Mammary epithelial cell (primary cell): ENCODE measurements around the gene DECR2.

Experiments used
- EZH2 ChIP-seq: IDR thresholded peaks from 2 replicates; pipeline ENCODE4 v1.6.1; 2012; ENCODE audit warnings: low read length, inconsistent platforms, borderline replicate concordance
- TF ChIP-seq, protein P1 (sequence below), 2 donors: IDR thresholded peaks in 1 of 2; conservative IDR thresholded peaks in 1 of 2; 2 replicates each; pipeline ENCODE4 v1.5.1; 2011 to 2012; ENCODE audit warnings: inconsistent platforms in 2 of 2, low read length in 2 of 2, mild to moderate bottlenecking in 2 of 2, control low read depth in 1 of 2, low read depth in 1 of 2; ENCODE audit not compliant: insufficient read depth in 1 of 2; ENCODE audit errors: extremely low read depth in 1 of 2

DNA sequence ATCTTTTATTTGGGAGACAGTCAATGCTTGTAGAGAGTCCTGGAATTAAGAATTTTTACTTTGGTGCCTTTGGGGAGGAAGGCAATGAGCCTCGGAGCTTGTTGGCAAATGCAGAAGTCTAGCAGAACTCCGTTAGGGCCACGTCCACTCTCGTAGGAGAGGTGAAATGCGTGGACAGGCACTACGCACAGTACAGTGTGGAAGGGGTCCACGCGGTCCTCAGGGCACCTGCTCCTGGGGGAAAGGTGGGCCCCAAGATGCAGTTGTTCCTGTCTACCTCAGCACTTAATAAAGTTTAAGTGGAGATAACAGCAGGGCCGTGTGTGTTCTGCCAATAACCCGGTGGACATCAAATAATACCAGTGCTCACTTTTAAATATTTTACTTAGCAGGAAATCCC lies 25.6 kb downstream of the DECR2 start:
- TF ChIP-seq, protein P1, sequence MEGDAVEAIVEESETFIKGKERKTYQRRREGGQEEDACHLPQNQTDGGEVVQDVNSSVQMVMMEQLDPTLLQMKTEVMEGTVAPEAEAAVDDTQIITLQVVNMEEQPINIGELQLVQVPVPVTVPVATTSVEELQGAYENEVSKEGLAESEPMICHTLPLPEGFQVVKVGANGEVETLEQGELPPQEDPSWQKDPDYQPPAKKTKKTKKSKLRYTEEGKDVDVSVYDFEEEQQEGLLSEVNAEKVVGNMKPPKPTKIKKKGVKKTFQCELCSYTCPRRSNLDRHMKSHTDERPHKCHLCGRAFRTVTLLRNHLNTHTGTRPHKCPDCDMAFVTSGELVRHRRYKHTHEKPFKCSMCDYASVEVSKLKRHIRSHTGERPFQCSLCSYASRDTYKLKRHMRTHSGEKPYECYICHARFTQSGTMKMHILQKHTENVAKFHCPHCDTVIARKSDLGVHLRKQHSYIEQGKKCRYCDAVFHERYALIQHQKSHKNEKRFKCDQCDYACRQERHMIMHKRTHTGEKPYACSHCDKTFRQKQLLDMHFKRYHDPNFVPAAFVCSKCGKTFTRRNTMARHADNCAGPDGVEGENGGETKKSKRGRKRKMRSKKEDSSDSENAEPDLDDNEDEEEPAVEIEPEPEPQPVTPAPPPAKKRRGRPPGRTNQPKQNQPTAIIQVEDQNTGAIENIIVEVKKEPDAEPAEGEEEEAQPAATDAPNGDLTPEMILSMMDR (conservative IDR thresholded peaks at IDR 0.05 in 1 of 2, IDR thresholded peaks at IDR 0.05 in 1 of 2; ENCODE audit: extremely low read depth in 1 of 2, insufficient read depth in 1 of 2, low read depth in 1 of 2, low read length in 2 of 2), result no peak
- no peak for TF ChIP-seq EZH2
